Activated CD8-positive, alpha-beta T cell treated with anti-CD3 and anti-CD28 coated beads, Interleukin-2, amount 10 ng/mL, durations not matched to agents 7 days and 5 days (primary cell): ENCODE measurements around the gene SEPTIN2. TPM values are rescaled to one million over a fixed set of nuclear protein-coding genes. Genes with fewer than 3 reads are reported as not detected.

Experiments used
- ATAC-seq: fragments of 150-1000 bp; cut with Tn5 transposase; one replicate; pipeline ENCODE4 v1.10.0; 2021; ENCODE audit warnings: moderate library complexity
- CTCF ChIA-PET: fragments of 350-600 bp; sonication (Branson Sonifier 250); formaldehyde crosslinking; loops from one replicate; lab custom pipeline; 2021; ENCODE audit warnings: antibody characterized with exemption; lab: Charles Lee
- POLR2A ChIA-PET: fragments of 350-600 bp; sonication (Branson Sonifier 250); formaldehyde crosslinking; loops from one replicate; lab custom pipeline; 2021; ENCODE audit warnings: antibody characterized with exemption; lab: Charles Lee
- DNase-seq: peaks from one replicate; pipeline ENCODE4 v3.0.0-alpha.2; 2020
- H3K27ac Mint-ChIP-seq: one replicate; pipeline ENCODE4 v1.8.0; 2021; ENCODE audit warnings: mild to moderate bottlenecking, mixed read lengths
- H3K27me3 Mint-ChIP-seq: one replicate; pipeline ENCODE4 v1.8.0; 2021; ENCODE audit warnings: low read depth, mixed read lengths
- H3K36me3 Mint-ChIP-seq: one replicate; pipeline ENCODE4 v1.8.0; 2021; ENCODE audit warnings: low read depth, mixed read lengths
- H3K4me1 Mint-ChIP-seq: one replicate; pipeline ENCODE4 v1.8.0; 2021; ENCODE audit warnings: low read depth, mixed read lengths
- H3K4me3 Mint-ChIP-seq: one replicate; pipeline ENCODE4 v1.8.0; 2021; ENCODE audit warnings: mild to moderate bottlenecking, mixed read lengths
- H3K9me3 Mint-ChIP-seq: one replicate; pipeline ENCODE4 v1.8.0; 2022; ENCODE audit warnings: mixed read lengths; ENCODE audit not compliant: insufficient read depth
- total RNA-seq, 2 experiments: library from RNA; stranded (reverse); gene quantifications; one replicate each; pipeline ENCODE4 v1.2.3, GENCODE V29; 2021

SEPTIN2 gene
- total RNA-seq: 100 to 1,000 TPM; 247 TPM

- ATAC-seq: peak; percentile 55
- DNase-seq: peak; percentile 81
- peak within 1 kb of the TSS; percentile 100 for H3K27ac Mint-ChIP-seq
- no peaks in the 10 kb centered on the region for H3K9me3 Mint-ChIP-seq
- peaks cover 70% of the 10 kb centered on the region for H3K4me1 Mint-ChIP-seq
- ChIA-PET CTCF (interaction anchor here (1.4 to 2.3 kb wide), 3 partner anchors 24 to 322 kb away, joined by 3 to 6 read pairs (median 4); partner anchors contain the start of gene ATG4B), POLR2A (interaction anchor here (0.6 to 3.5 kb wide), 16 partner anchors 9 to 386 kb away, joined by 3 to 24 read pairs (median 4); partner anchors contain the start of gene ING5)
- peak within 1 kb of the TSS; percentile 100 for H3K4me3 Mint-ChIP-seq
- H3K36me3 Mint-ChIP-seq: peaks cover 48% of the 10 kb centered on the region
- H3K27me3 Mint-ChIP-seq: no peaks in the 10 kb centered on the region
Measured at GRCh38 chr2:241315879-241316631, at the start of gene SEPTIN2. Gene SEPTIN2 (plus strand): TSS chr2:241315925. CDS start chr2:241324233, 8,308 bp downstream.

GRCh38 chr2:241267249-241268067 is 48.3 kb upstream of the SEPTIN2 start:
- Mint-ChIP-seq H3K36me3 (peaks cover 44% of the 10 kb centered on the region), H3K4me3 (no peak overlapping the region), H3K27me3 (no peaks in the 10 kb centered on the region), H3K4me1 (peaks cover 26% of the 10 kb centered on the region), H3K9me3 (no peaks in the 10 kb centered on the region), H3K27ac (no peak overlapping the region)
- POLR2A ChIA-PET: interaction anchor here (0.8 to 1.1 kb wide), 2 partner anchors 46 to 47 kb away, joined by 4 to 6 read pairs; partner anchors contain the start of gene HDLBP
- CTCF ChIA-PET: interaction anchor here (1.3 to 1.9 kb wide), 2 partner anchors 10 to 14 kb away, joined by 3 to 8 read pairs; no protein-coding TSS in a partner anchor
- no peak for DNase-seq
- no peak for ATAC-seq

GRCh38 chr2:241268306-241268705 is 47.4 kb upstream of the SEPTIN2 start:
- H3K9me3 Mint-ChIP-seq: no peaks in the 10 kb centered on the region
- ChIA-PET CTCF (interaction anchor here (1.9 kb wide), 1 partner anchor 11 kb away, joined by 8 read pairs; no protein-coding TSS in a partner anchor), POLR2A (interaction anchor here (0.8 kb wide), 1 partner anchor 47 kb away, joined by 6 read pairs; the partner anchor contains the start of gene HDLBP)
- H3K4me1 Mint-ChIP-seq: peaks cover 28% of the 10 kb centered on the region
- H3K27ac Mint-ChIP-seq: no peak overlapping the region
- peaks cover 36% of the 10 kb centered on the region for H3K36me3 Mint-ChIP-seq
- ATAC-seq (no peak), DNase-seq (no peak)
- no peaks in the 10 kb centered on the region for H3K27me3 Mint-ChIP-seq
- no peak overlapping the region for H3K4me3 Mint-ChIP-seq

GRCh38 chr2:241268716-241269445 is 46.8 kb upstream of the SEPTIN2 start:
- Mint-ChIP-seq H3K4me3 (no peak overlapping the region), H3K27ac (no peak overlapping the region), H3K27me3 (no peaks in the 10 kb centered on the region), H3K36me3 (peaks cover 36% of the 10 kb centered on the region), H3K4me1 (peaks cover 32% of the 10 kb centered on the region), H3K9me3 (no peaks in the 10 kb centered on the region)
- ChIA-PET POLR2A (interaction anchor here (0.7 kb wide), 1 partner anchor 30 kb away, joined by 3 read pairs; no protein-coding TSS in a partner anchor), CTCF (no interaction called here)
- DNase-seq (no peak), ATAC-seq (no peak)

- DNase-seq (no peak), ATAC-seq (no peak)
- no peak overlapping the region for H3K4me3 Mint-ChIP-seq
- H3K4me1 Mint-ChIP-seq: peaks cover 33% of the 10 kb centered on the region
- H3K27me3 Mint-ChIP-seq: no peaks in the 10 kb centered on the region
- H3K27ac Mint-ChIP-seq: no peak overlapping the region
- H3K36me3 Mint-ChIP-seq: peaks cover 39% of the 10 kb centered on the region
- CTCF ChIA-PET: no interaction called here
- H3K9me3 Mint-ChIP-seq: no peaks in the 10 kb centered on the region
- POLR2A ChIA-PET: interaction anchor here (0.7 to 0.8 kb wide), 2 partner anchors 29 to 44 kb away, joined by 3 read pairs; no protein-coding TSS in a partner anchor
Measured at GRCh38 chr2:241269707-241270520, 45.8 kb upstream of the SEPTIN2 start.

GRCh38 chr2:241270531-241270930 is 45.2 kb upstream of the SEPTIN2 start:
- ATAC-seq (no peak), DNase-seq (no peak)
- H3K27me3 Mint-ChIP-seq: no peaks in the 10 kb centered on the region
- peaks cover 33% of the 10 kb centered on the region for H3K4me1 Mint-ChIP-seq
- H3K9me3 Mint-ChIP-seq: peaks cover 4% of the 10 kb centered on the region
- no peak overlapping the region for H3K27ac Mint-ChIP-seq
- POLR2A ChIA-PET: interaction anchor here (1.1 to 1.2 kb wide), 2 partner anchors 32 to 44 kb away, joined by 3 to 6 read pairs; no protein-coding TSS in a partner anchor
- H3K36me3 Mint-ChIP-seq: peaks cover 43% of the 10 kb centered on the region
- peak overlapping the region; percentile 87 for H3K4me3 Mint-ChIP-seq
- CTCF ChIA-PET: no interaction called here

- POLR2A ChIA-PET: interaction anchor here (1.1 to 1.2 kb wide), 2 partner anchors 31 to 42 kb away, joined by 3 to 6 read pairs; no protein-coding TSS in a partner anchor
- Mint-ChIP-seq H3K4me1 (peaks cover 33% of the 10 kb centered on the region), H3K9me3 (peaks cover 12% of the 10 kb centered on the region), H3K4me3 (peak overlapping the region; percentile 87), H3K36me3 (peaks cover 38% of the 10 kb centered on the region), H3K27me3 (no peaks in the 10 kb centered on the region), H3K27ac (peak overlapping the region; percentile 86)
- peak; percentile 72 for ATAC-seq
- DNase-seq: peak; percentile 65
- CTCF ChIA-PET: no interaction called here
Measured at GRCh38 chr2:241271706-241272302, 43.9 kb upstream of the SEPTIN2 start.

GRCh38 chr2:241272303-241273209 is 43.2 kb upstream of the SEPTIN2 start:
- peak overlapping the region; percentile 72 for H3K4me3 Mint-ChIP-seq

GRCh38 chr2:241273210-241274020 is 42.3 kb upstream of the SEPTIN2 start:
- peaks cover 36% of the 10 kb centered on the region for H3K36me3 Mint-ChIP-seq
- H3K4me1 Mint-ChIP-seq: peaks cover 29% of the 10 kb centered on the region
- peaks cover 12% of the 10 kb centered on the region for H3K9me3 Mint-ChIP-seq
- CTCF ChIA-PET: no interaction called here
- peak overlapping the region; percentile 56 for H3K27ac Mint-ChIP-seq
- H3K27me3 Mint-ChIP-seq: no peaks in the 10 kb centered on the region
- ATAC-seq (no peak), DNase-seq (no peak)
- peak overlapping the region; percentile 72 for H3K4me3 Mint-ChIP-seq
- POLR2A ChIA-PET: no interaction called here

More at GRCh38 chr2:241272303-241273209, 43.2 kb upstream of the SEPTIN2 start:
- H3K9me3 Mint-ChIP-seq: peaks cover 12% of the 10 kb centered on the region
- H3K36me3 Mint-ChIP-seq: peaks cover 42% of the 10 kb centered on the region
- DNase-seq: peak; percentile 44
- H3K27me3 Mint-ChIP-seq: no peaks in the 10 kb centered on the region
- peaks cover 33% of the 10 kb centered on the region for H3K4me1 Mint-ChIP-seq
- peak overlapping the region; percentile 56 for H3K27ac Mint-ChIP-seq
- ChIA-PET POLR2A (no interaction called here), CTCF (no interaction called here)
- ATAC-seq: peak; percentile 82
